Neural cell (in vitro differentiated cells): Measurements from ENCODE around the gene BIRC7. TPM values are rescaled to one million over a fixed set of nuclear protein-coding genes. Genes with fewer than 3 reads are reported as not detected.

Experiments
- H2AFZ ChIP-seq: fragments of 200-600, 300-800 bp; sonication (generic), shearing (Covaris generic); 2 replicates; pipeline ENCODE4 v1.6.0; 2014; ENCODE audit warnings: low read depth, mild to moderate bottlenecking, antibody characterized with exemption, low read length, moderate library complexity
- H3F3A ChIP-seq: fragments of 200-600 bp; shearing (Covaris generic); 2 replicates; pipeline ENCODE4 v1.6.1; 2016; ENCODE audit warnings: mild to moderate bottlenecking, moderate library complexity, mixed read lengths, antibody characterized with exemption, low read length; ENCODE audit not compliant: insufficient read depth, poor library complexity, severe bottlenecking
- H3K27ac ChIP-seq: fragments of 200-600, 300-800 bp; sonication (generic), shearing (Covaris generic); 2 replicates; pipeline ENCODE4 v1.5.1; 2014; ENCODE audit warnings: mild to moderate bottlenecking, low read length, moderate library complexity
- H3K27me3 ChIP-seq: fragments of 300-800, 200-600 bp; sonication (generic), shearing (Covaris generic); 2 replicates; pipeline ENCODE4 v1.6.0; 2014; ENCODE audit warnings: mild to moderate bottlenecking, low read depth, low read length, moderate library complexity; ENCODE audit not compliant: insufficient read depth
- H3K36me3 ChIP-seq: fragments of 300-800, 200-600 bp; sonication (generic), shearing (Covaris generic); 2 replicates; pipeline ENCODE4 v1.5.1; 2014; ENCODE audit warnings: mild to moderate bottlenecking, antibody characterized with exemption, low read length, moderate library complexity; ENCODE audit not compliant: insufficient read depth
- H3K4me2 ChIP-seq: fragments of 300-800, 200-600 bp; sonication (generic), shearing (Covaris generic); 2 replicates; pipeline ENCODE4 v1.6.0; 2014; ENCODE audit warnings: mild to moderate bottlenecking, low read length
- H3K4me3 ChIP-seq: fragments of 300-800, 200-600 bp; sonication (generic), shearing (Covaris generic); 2 replicates; pipeline ENCODE4 v1.5.1; 2014; ENCODE audit warnings: mild to moderate bottlenecking, low read length, moderate library complexity
- H3K79me2 ChIP-seq: fragments of 200-600 bp; shearing (Covaris generic); replicated peaks from 2 replicates; pipeline ENCODE4 v1.6.0; 2014; ENCODE audit warnings: mild to moderate bottlenecking, low read length, moderate library complexity; ENCODE audit not compliant: insufficient read depth
- H3K9ac ChIP-seq: fragments of 300-800, 200-600 bp; sonication (generic), shearing (Covaris generic); 2 replicates; pipeline ENCODE4 v1.6.1; 2016; ENCODE audit warnings: mild to moderate bottlenecking, low read length, mixed read lengths
- H3K9me2 ChIP-seq: fragments of 200-600 bp; shearing (Covaris generic); 2 replicates; pipeline ENCODE4 v1.6.1; 2016; ENCODE audit warnings: mild to moderate bottlenecking, low read length, mixed read lengths; ENCODE audit not compliant: insufficient read depth
- H3K9me3 ChIP-seq: fragments of 200-600, 300-800 bp; sonication (generic), shearing (Covaris generic); 2 replicates; pipeline ENCODE4 v1.6.1; 2016; ENCODE audit warnings: mild to moderate bottlenecking, mixed run types, low read length, moderate library complexity, mixed read lengths
- H4K20me1 ChIP-seq: fragments of 200-600 bp; shearing (Covaris generic); 2 replicates; pipeline ENCODE4 v1.6.1; 2016; ENCODE audit warnings: mild to moderate bottlenecking, mixed run types; ENCODE audit not compliant: insufficient read depth
- EP300 ChIP-seq: fragments of 450-650 bp; conservative IDR thresholded peaks from 2 replicates; pipeline ENCODE4 v1.6.1; 2014; ENCODE audit warnings: antibody characterized with exemption, mild to moderate bottlenecking, moderate library complexity; ENCODE audit not compliant: poor library complexity, severe bottlenecking
- EZH2 ChIP-seq: fragments of 200-600, 300-800 bp; shearing (Covaris generic), sonication (generic); IDR thresholded peaks from 2 replicates; pipeline ENCODE4 v1.6.1; 2014; ENCODE audit warnings: antibody characterized with exemption, low read length, borderline replicate concordance, mild to moderate bottlenecking; ENCODE audit not compliant: insufficient read depth, poor library complexity, severe bottlenecking
- MXI1 ChIP-seq: fragments of 450-650 bp; conservative IDR thresholded peaks from 2 replicates; pipeline ENCODE4 v1.6.1; 2014; ENCODE audit warnings: antibody characterized with exemption, mild to moderate bottlenecking; ENCODE audit not compliant: poor library complexity, severe bottlenecking
- POLR2AphosphoS5 ChIP-seq: IDR thresholded peaks from 2 replicates; pipeline ENCODE4 v1.6.1; 2012
- RAD21 ChIP-seq: fragments of 450-650 bp; conservative IDR thresholded peaks from 2 replicates; pipeline ENCODE4 v1.6.1; 2014; ENCODE audit warnings: antibody characterized with exemption, mild to moderate bottlenecking, moderate library complexity
- SMC3 ChIP-seq: fragments of 450-650 bp; conservative IDR thresholded peaks from 2 replicates; pipeline ENCODE4 v1.6.1; 2014; ENCODE audit warnings: antibody characterized with exemption, mild to moderate bottlenecking, moderate library complexity; ENCODE audit not compliant: poor library complexity
- TAF1 ChIP-seq: IDR thresholded peaks from 2 replicates; pipeline ENCODE4 v1.6.1; 2012; ENCODE audit warnings: low read depth
- polyA plus RNA-seq: library from polyadenylated mRNA; depleted of rRNA; stranded (reverse); fragments of >200 nt; gene quantifications from 2 replicates; pipeline ENCODE4 v1.2.3, GENCODE V29; 2014
- TF ChIP-seq, protein P1 (sequence below): fragments of 450-650 bp; IDR thresholded peaks from 2 replicates; pipeline ENCODE4 v1.5.1; 2014; ENCODE audit warnings: antibody characterized with exemption, mild to moderate bottlenecking, moderate library complexity; ENCODE audit not compliant: poor library complexity, severe bottlenecking
- TF ChIP-seq, protein P2 (sequence below): IDR thresholded peaks from 2 replicates; pipeline ENCODE4 v1.6.1; 2012; ENCODE audit warnings: borderline replicate concordance

BIRC7 gene
- polyA plus RNA-seq, 1 donor from 2014 or later, result not detected

GRCh38 chr20:63270606-63271325, 35.1 kb downstream of the BIRC7 start:
- Histone ChIP-seq H3K27me3 (no peaks in the 10 kb centered on the region), H3K79me2 (peaks cover 30% of the 10 kb centered on the region), H3K9me2 (no peaks in the 10 kb centered on the region), H2AFZ (no peak overlapping the region), H3K9ac (no peak overlapping the region), H3K4me2 (no peak overlapping the region), H3K27ac (no peak overlapping the region), H3F3A (no peaks in the 10 kb centered on the region), H3K9me3 (no peaks in the 10 kb centered on the region), H4K20me1 (no peaks in the 10 kb centered on the region), H3K4me3 (no peak overlapping the region), H3K36me3 (no peaks in the 10 kb centered on the region)
- TF ChIP-seq, protein P1, sequence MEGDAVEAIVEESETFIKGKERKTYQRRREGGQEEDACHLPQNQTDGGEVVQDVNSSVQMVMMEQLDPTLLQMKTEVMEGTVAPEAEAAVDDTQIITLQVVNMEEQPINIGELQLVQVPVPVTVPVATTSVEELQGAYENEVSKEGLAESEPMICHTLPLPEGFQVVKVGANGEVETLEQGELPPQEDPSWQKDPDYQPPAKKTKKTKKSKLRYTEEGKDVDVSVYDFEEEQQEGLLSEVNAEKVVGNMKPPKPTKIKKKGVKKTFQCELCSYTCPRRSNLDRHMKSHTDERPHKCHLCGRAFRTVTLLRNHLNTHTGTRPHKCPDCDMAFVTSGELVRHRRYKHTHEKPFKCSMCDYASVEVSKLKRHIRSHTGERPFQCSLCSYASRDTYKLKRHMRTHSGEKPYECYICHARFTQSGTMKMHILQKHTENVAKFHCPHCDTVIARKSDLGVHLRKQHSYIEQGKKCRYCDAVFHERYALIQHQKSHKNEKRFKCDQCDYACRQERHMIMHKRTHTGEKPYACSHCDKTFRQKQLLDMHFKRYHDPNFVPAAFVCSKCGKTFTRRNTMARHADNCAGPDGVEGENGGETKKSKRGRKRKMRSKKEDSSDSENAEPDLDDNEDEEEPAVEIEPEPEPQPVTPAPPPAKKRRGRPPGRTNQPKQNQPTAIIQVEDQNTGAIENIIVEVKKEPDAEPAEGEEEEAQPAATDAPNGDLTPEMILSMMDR, result no peak
- TF ChIP-seq, protein P2, sequence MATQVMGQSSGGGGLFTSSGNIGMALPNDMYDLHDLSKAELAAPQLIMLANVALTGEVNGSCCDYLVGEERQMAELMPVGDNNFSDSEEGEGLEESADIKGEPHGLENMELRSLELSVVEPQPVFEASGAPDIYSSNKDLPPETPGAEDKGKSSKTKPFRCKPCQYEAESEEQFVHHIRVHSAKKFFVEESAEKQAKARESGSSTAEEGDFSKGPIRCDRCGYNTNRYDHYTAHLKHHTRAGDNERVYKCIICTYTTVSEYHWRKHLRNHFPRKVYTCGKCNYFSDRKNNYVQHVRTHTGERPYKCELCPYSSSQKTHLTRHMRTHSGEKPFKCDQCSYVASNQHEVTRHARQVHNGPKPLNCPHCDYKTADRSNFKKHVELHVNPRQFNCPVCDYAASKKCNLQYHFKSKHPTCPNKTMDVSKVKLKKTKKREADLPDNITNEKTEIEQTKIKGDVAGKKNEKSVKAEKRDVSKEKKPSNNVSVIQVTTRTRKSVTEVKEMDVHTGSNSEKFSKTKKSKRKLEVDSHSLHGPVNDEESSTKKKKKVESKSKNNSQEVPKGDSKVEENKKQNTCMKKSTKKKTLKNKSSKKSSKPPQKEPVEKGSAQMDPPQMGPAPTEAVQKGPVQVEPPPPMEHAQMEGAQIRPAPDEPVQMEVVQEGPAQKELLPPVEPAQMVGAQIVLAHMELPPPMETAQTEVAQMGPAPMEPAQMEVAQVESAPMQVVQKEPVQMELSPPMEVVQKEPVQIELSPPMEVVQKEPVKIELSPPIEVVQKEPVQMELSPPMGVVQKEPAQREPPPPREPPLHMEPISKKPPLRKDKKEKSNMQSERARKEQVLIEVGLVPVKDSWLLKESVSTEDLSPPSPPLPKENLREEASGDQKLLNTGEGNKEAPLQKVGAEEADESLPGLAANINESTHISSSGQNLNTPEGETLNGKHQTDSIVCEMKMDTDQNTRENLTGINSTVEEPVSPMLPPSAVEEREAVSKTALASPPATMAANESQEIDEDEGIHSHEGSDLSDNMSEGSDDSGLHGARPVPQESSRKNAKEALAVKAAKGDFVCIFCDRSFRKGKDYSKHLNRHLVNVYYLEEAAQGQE, result no peak
- TF ChIP-seq MXI1 (no peak), TAF1 (no peak), POLR2AphosphoS5 (no peak), EP300 (no peak), RAD21 (no peak), EZH2 (no peak), SMC3 (no peak)

- TF ChIP-seq POLR2AphosphoS5 (peak; percentile 87), RAD21 (peak; percentile 36), EZH2 (no peak), SMC3 (peak; percentile 38), MXI1 (peak; percentile 90), EP300 (peak; percentile 57)
- TF ChIP-seq, protein P2, result no peak
- TF ChIP-seq, protein P1, result peak; percentile 31
- H3K27ac ChIP-seq, result no peak within 1 kb of the TSS
- H3K27me3 ChIP-seq, result no peaks in the 10 kb centered on the region
- peaks cover 30% of the 10 kb centered on the region for H3K79me2 ChIP-seq
- no peaks in the 10 kb centered on the region for H3K9me3 ChIP-seq
- H4K20me1 ChIP-seq, result no peaks in the 10 kb centered on the region
- peak within 1 kb of the TSS; percentile 91 for H3K4me3 ChIP-seq
- H3K36me3 ChIP-seq, result no peaks in the 10 kb centered on the region
- peak within 1 kb of the TSS; percentile 80 for H3K4me2 ChIP-seq
- no peaks in the 10 kb centered on the region for H3K9me2 ChIP-seq
- H3K9ac ChIP-seq, result peak within 1 kb of the TSS; percentile 76
- no peak within 1 kb of the TSS for H2AFZ ChIP-seq
- H3F3A ChIP-seq, result no peaks in the 10 kb centered on the region
Measured at GRCh38 chr20:63272105-63273058, 36.7 kb downstream of the BIRC7 start, which contains the start of gene ARFGAP1. Gene ARFGAP1 (plus strand): TSS chr20:63272813. CDS start chr20:63275581, 2,768 bp downstream.
